Measurements from ENCODE around the gene DLG5.

GRCh38 chr10:77792155-77792554 lies 134.4 kb downstream of the DLG5 start:
- TF ChIP-seq RAD51 (IDR thresholded peaks at IDR 0.05) (no peak), FOS (IDR thresholded peaks at IDR 0.05; ENCODE audit: borderline replicate concordance, extremely low read depth, insufficient read length) (no peak), BMI1 (IDR thresholded peaks at IDR 0.05; ENCODE audit: borderline replicate concordance) (no peak), CTCF (IDR thresholded peaks at IDR 0.05 in 2 of 3, conservative IDR thresholded peaks at IDR 0.05 in 1 of 3; ENCODE audit: control insufficient read depth in 2 of 3, extremely low read depth in 1 of 3, insufficient read depth in 1 of 3, low read depth in 3 of 3, low read length in 3 of 3) (no peak), EZH2 (IDR thresholded peaks at IDR 0.05; ENCODE audit: borderline replicate concordance, control insufficient read depth, low read depth, low read length) (no peak), CUX1 (IDR thresholded peaks at IDR 0.05; ENCODE audit: insufficient replicate concordance, low read depth, low read length) (no peak), HSF1 (IDR thresholded peaks at IDR 0.05; ENCODE audit: low read depth, low read length) (no peak)
